H9 (cell line): ENCODE data around the gene NCKAP5. TPM values are rescaled to one million over a fixed set of nuclear protein-coding genes. Genes with fewer than 3 reads are reported as not detected.

Experiments
- DNase-seq: peaks from one replicate; pipeline ENCODE4 v3.0.0-alpha.2; 2017
- H2AFZ ChIP-seq: one replicate; pipeline ENCODE4 v1.6.1; 2013; ENCODE audit warnings: mild to moderate bottlenecking, low read length, control low read depth, moderate library complexity
- H2AK5ac ChIP-seq: 2 replicates; pipeline ENCODE4 v1.6.1; 2013; ENCODE audit warnings: low read length, control low read depth, mixed read lengths; ENCODE audit not compliant: insufficient read length
- H2BK120ac ChIP-seq: one replicate; pipeline ENCODE4 v1.6.1; 2013; ENCODE audit warnings: low read depth, mild to moderate bottlenecking, low read length, control low read depth, inconsistent platforms; ENCODE audit not compliant: poor library complexity, severe bottlenecking
- H2BK12ac ChIP-seq: 2 replicates; pipeline ENCODE4 v1.6.1; 2013; ENCODE audit warnings: low read length, control low read depth, mixed read lengths, low read depth; ENCODE audit not compliant: insufficient read length
- H2BK15ac ChIP-seq: 2 replicates; pipeline ENCODE4 v1.6.1; 2013; ENCODE audit warnings: low read depth, low read length, control low read depth
- H2BK20ac ChIP-seq: one replicate; pipeline ENCODE4 v1.6.1; 2013; ENCODE audit warnings: low read depth, mild to moderate bottlenecking, low read length, control low read depth, inconsistent platforms; ENCODE audit not compliant: poor library complexity, severe bottlenecking
- H2BK5ac ChIP-seq: 2 replicates; pipeline ENCODE4 v1.6.1; 2013; ENCODE audit warnings: low read length, control low read depth, mixed read lengths; ENCODE audit not compliant: insufficient read length
- H3K14ac ChIP-seq: 2 replicates; pipeline ENCODE4 v1.6.1; 2013; ENCODE audit warnings: low read length, control low read depth; ENCODE audit not compliant: insufficient read depth
- H3K18ac ChIP-seq: 2 replicates; pipeline ENCODE4 v1.6.1; 2013; ENCODE audit warnings: low read depth, mild to moderate bottlenecking, mixed read lengths, low read length, control low read depth; ENCODE audit not compliant: insufficient read length
- H3K23ac ChIP-seq: 2 replicates; pipeline ENCODE4 v1.6.1; 2013; ENCODE audit warnings: low read length, control low read depth, mixed read lengths, low read depth; ENCODE audit not compliant: insufficient read length
- H3K23me2 ChIP-seq: 2 replicates; pipeline ENCODE4 v1.6.1; 2013; ENCODE audit warnings: low read depth, mild to moderate bottlenecking, mixed read lengths, low read length, control low read depth; ENCODE audit not compliant: insufficient read length, poor library complexity, severe bottlenecking
- H3K27ac ChIP-seq: 2 replicates; pipeline ENCODE4 v1.5.1; 2013; ENCODE audit warnings: low read length, control low read depth, mixed read lengths, low read depth; ENCODE audit not compliant: insufficient read length
- H3K27me3 ChIP-seq: 2 replicates; pipeline ENCODE4 v1.6.1; 2013; ENCODE audit warnings: low read length, control low read depth, inconsistent platforms; ENCODE audit not compliant: insufficient read depth
- H3K4ac ChIP-seq: 2 replicates; pipeline ENCODE4 v1.6.1; 2013; ENCODE audit warnings: low read depth, mild to moderate bottlenecking, control low read depth, inconsistent platforms, low read length, moderate library complexity
- H3K4me1 ChIP-seq: 2 replicates; pipeline ENCODE4 v1.6.1; 2013; ENCODE audit warnings: low read length, control low read depth, inconsistent platforms; ENCODE audit not compliant: insufficient read depth
- H3K4me2 ChIP-seq: 2 replicates; pipeline ENCODE4 v1.6.1; 2013; ENCODE audit warnings: low read length, control low read depth, mixed read lengths; ENCODE audit not compliant: insufficient read length, insufficient read depth
- H3K56ac ChIP-seq: 2 replicates; pipeline ENCODE4 v1.6.1; 2013; ENCODE audit warnings: low read depth, mild to moderate bottlenecking, mixed read lengths, low read length, control low read depth; ENCODE audit not compliant: insufficient read length
- H3K79me1 ChIP-seq: 2 replicates; pipeline ENCODE4 v1.6.1; 2013; ENCODE audit warnings: low read depth, mild to moderate bottlenecking, moderate library complexity, low read length, control low read depth, inconsistent platforms; ENCODE audit not compliant: insufficient read depth, poor library complexity, severe bottlenecking
- H3K79me2 ChIP-seq: 2 replicates; pipeline ENCODE4 v1.6.1; 2013; ENCODE audit warnings: low read length, control low read depth, inconsistent platforms; ENCODE audit not compliant: insufficient read depth
- H3K9ac ChIP-seq: 2 replicates; pipeline ENCODE4 v1.6.1; 2013; ENCODE audit warnings: low read length, control low read depth, mixed read lengths; ENCODE audit not compliant: insufficient read length; ENCODE audit errors: extremely low read depth
- H3K9me3 ChIP-seq: one replicate; pipeline ENCODE4 v1.6.1; 2013; ENCODE audit warnings: low read depth, low read length, inconsistent platforms; ENCODE audit not compliant: control insufficient read depth
- H3T11ph ChIP-seq: one replicate; pipeline ENCODE4 v1.6.1; 2013; ENCODE audit warnings: mild to moderate bottlenecking, low read length, control low read depth, inconsistent platforms
- H4K20me1 ChIP-seq: one replicate; pipeline ENCODE4 v1.6.1; 2013; ENCODE audit not compliant: control insufficient read depth, insufficient read length, insufficient read depth
- H4K5ac ChIP-seq: 2 replicates; pipeline ENCODE4 v1.6.1; 2013; ENCODE audit warnings: low read depth, mild to moderate bottlenecking, mixed read lengths, low read length, control low read depth; ENCODE audit not compliant: insufficient read length
- H4K8ac ChIP-seq: replicated peaks from 2 replicates; pipeline ENCODE4 v1.6.1; 2013; ENCODE audit warnings: low read length, control low read depth, mixed read lengths, low read depth; ENCODE audit not compliant: insufficient read length
- H4K91ac ChIP-seq: 2 replicates; pipeline ENCODE4 v1.6.1; 2013; ENCODE audit warnings: low read depth, mild to moderate bottlenecking, moderate library complexity, mixed read lengths, low read length, control low read depth; ENCODE audit not compliant: insufficient read length
- H3K27ac Mint-ChIP-seq, 3 experiments: 2 replicates in 2 of 3; 3 replicates in 1 of 3; pipeline ENCODE4 v1.8.0; 2020 to 2021; ENCODE audit warnings: mixed read lengths in 3 of 3, mild to moderate bottlenecking in 1 of 3, moderate library complexity in 1 of 3
- H3K27me3 Mint-ChIP-seq: 2 replicates; pipeline ENCODE4 v1.8.0; 2021; ENCODE audit warnings: low read depth, mild to moderate bottlenecking, moderate library complexity, mixed read lengths
- H3K36me3 Mint-ChIP-seq, 3 experiments: 2 replicates in 2 of 3; 3 replicates in 1 of 3; pipeline ENCODE4 v1.8.0; 2020 to 2021; ENCODE audit warnings: low read depth in 3 of 3, mixed read lengths in 3 of 3; ENCODE audit not compliant: insufficient read depth in 1 of 3
- H3K4me1 Mint-ChIP-seq, 2 experiments: 2 replicates each; pipeline ENCODE4 v1.8.0; 2020; ENCODE audit warnings: mixed read lengths in 2 of 2
- H3K4me3 Mint-ChIP-seq, 2 experiments: 2 replicates in 1 of 2; 3 replicates in 1 of 2; pipeline ENCODE4 v1.8.0; 2020 to 2021; ENCODE audit warnings: mild to moderate bottlenecking in 2 of 2, mixed read lengths in 2 of 2, moderate library complexity in 1 of 2
- H3K9me3 Mint-ChIP-seq, 2 experiments: 2 replicates in 1 of 2; 3 replicates in 1 of 2; pipeline ENCODE4 v1.8.0; 2020; ENCODE audit warnings: mild to moderate bottlenecking in 2 of 2, mixed read lengths in 2 of 2, moderate library complexity in 1 of 2
- WGBS: extraction: QIAGEN DNeasy Blood & Tissue Kit; methylation state at CpG from one replicate; pipeline ENCODE4 v1.1.7; 2013; ENCODE audit warnings: missing lambda C conversion rate, low lambda C conversion rate, mixed read lengths; ENCODE audit not compliant: insufficient read length; ENCODE audit errors: extremely low coverage; 5-methylcytosine and 5-hydroxymethylcytosine counted together
- total RNA-seq: library from RNA; stranded (reverse); gene quantifications from 2 replicates; pipeline ENCODE4 v1.2.1, GENCODE V29; 2021
- TF ChIP-seq, protein P1 (sequence below): fragments of 200-600 bp; sonication (generic); conservative IDR thresholded peaks from 3 replicates; pipeline ENCODE4 v1.8.0; 2021; ENCODE audit warnings: antibody characterized with exemption, mild to moderate bottlenecking

Gene NCKAP5
- total RNA-seq, 1 experiment from 2014 or later, result 0.26 TPM

DNA sequence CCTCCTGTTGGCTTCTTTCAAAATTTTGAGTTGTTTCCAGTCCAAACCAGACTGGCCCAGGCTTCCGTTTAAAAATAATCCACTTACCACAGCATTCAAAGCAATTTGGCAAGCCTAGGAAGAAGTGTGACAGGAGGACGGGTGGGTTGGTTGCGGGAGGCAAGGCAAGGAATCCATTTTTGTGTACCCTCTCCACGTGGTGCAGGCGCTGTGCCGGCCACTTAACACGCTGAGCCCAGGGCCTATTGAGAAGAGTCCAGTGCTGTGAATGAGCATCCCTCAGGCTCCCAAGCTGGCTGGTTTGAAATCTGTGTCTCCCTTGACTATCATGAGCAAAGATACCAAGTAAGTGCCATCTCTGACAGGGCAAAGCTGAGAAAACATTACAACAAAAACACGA is 160.9 kb downstream of the NCKAP5 start:
- Histone ChIP-seq H2BK15ac (no peak overlapping the region), H3K18ac (no peak overlapping the region), H2BK20ac (no peak overlapping the region), H4K5ac (no peak overlapping the region), H3K4me1 (no peaks in the 10 kb centered on the region), H3K9ac (no peak overlapping the region), H4K20me1 (no peaks in the 10 kb centered on the region), H2BK12ac (no peak overlapping the region), H4K8ac (no peak overlapping the region), H3K14ac (no peak overlapping the region), H3K4ac (no peak overlapping the region), H3K23me2 (no peaks in the 10 kb centered on the region), H4K91ac (no peak overlapping the region), H2AK5ac (no peak overlapping the region), H2AFZ (no peak overlapping the region), H3K79me1 (no peaks in the 10 kb centered on the region), H3T11ph (no peak overlapping the region), H3K27ac (no peak overlapping the region), H3K79me2 (no peaks in the 10 kb centered on the region), H2BK120ac (no peak overlapping the region), H2BK5ac (no peak overlapping the region), H3K4me2 (no peak overlapping the region), H3K9me3 (no peaks in the 10 kb centered on the region), H3K27me3 (no peaks in the 10 kb centered on the region), H3K56ac (no peak overlapping the region), H3K23ac (no peak overlapping the region)
- H3K27me3 Mint-ChIP-seq, result peaks cover 8% of the 10 kb centered on the region
- no peaks in the 10 kb centered on the region for H3K9me3 Mint-ChIP-seq
- no peak overlapping the region for H3K27ac Mint-ChIP-seq
- no peak for DNase-seq
- WGBS, result no CpG with 5 or more reads among the region's 8 CpGs
- no peak overlapping the region for H3K4me3 Mint-ChIP-seq
- TF ChIP-seq, protein P1, sequence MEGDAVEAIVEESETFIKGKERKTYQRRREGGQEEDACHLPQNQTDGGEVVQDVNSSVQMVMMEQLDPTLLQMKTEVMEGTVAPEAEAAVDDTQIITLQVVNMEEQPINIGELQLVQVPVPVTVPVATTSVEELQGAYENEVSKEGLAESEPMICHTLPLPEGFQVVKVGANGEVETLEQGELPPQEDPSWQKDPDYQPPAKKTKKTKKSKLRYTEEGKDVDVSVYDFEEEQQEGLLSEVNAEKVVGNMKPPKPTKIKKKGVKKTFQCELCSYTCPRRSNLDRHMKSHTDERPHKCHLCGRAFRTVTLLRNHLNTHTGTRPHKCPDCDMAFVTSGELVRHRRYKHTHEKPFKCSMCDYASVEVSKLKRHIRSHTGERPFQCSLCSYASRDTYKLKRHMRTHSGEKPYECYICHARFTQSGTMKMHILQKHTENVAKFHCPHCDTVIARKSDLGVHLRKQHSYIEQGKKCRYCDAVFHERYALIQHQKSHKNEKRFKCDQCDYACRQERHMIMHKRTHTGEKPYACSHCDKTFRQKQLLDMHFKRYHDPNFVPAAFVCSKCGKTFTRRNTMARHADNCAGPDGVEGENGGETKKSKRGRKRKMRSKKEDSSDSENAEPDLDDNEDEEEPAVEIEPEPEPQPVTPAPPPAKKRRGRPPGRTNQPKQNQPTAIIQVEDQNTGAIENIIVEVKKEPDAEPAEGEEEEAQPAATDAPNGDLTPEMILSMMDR, result no peak
- no peaks in the 10 kb centered on the region for H3K36me3 Mint-ChIP-seq
- H3K4me1 Mint-ChIP-seq, result peaks cover 10 to 13% of the 10 kb centered on the region in 2 experiments
